ENCODE results near the gene TCEA2. TPM values are rescaled to one million over a fixed set of nuclear protein-coding genes. Genes with fewer than 3 reads are reported as not detected.

The TCEA2 gene
- polyA plus RNA-seq, 1 experiment: 34.2 TPM

DNA sequence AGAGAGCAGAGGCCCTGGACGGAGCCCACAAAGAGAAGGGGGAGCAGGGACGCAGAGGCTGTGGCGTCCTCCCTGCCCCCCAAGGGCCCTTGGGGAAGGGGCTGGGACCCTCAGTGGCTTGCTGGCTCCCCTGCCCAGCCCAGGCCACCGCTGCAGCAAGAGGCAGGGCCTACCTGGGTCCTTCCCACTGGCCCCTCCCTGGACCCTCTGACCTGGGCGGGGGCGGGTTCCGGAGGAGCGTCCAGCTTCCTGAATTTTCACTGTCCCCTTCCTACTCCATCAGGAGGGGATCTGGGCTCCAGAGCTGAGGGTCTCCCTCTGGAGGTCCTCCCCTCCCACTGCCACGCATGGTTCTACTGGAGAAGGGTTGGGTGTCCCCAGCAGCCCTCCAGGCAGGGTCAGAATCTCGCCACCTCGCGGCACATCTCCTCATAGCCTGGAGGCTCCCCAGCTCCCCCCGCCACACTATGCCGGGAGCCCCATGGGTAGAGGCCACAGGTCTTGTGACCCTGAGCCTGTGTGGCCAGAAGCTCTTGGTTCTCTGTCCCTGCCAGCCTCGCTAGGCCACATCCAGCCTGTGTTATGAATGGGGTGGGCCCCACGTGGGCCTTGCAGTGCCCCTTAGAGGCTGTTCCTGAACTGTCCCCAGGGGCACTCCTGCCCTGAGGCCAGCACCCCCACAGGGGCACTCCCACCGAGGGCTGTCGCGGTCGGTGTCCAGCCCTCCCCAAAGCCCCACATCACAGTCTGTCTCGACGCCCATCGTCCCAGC lies 12.6 kb upstream of the TCEA2 start:
- H3K36me3 ChIP-seq (ENCODE audit: control insufficient read depth, insufficient read depth, low read length): no peaks in the 10 kb centered on the region
- DNase-seq (ENCODE audit: low read depth): no peak
- TF ChIP-seq CTCF (IDR thresholded peaks at IDR 0.05; ENCODE audit: insufficient read depth, low read depth, low read length): no peak
- no peak overlapping the region for H3K4me3 ChIP-seq (ENCODE audit: low read depth, low read length)
- ChIA-PET CTCF (interaction anchor here (0.6 to 1.8 kb wide), 4 partner anchors 9 to 512 kb away, joined by 3 to 4 read pairs (median 4); partner anchors contain the start of gene LKAAEAR1), POLR2A (no interaction called here)
- peaks cover 31% of the 10 kb centered on the region for H3K27me3 ChIP-seq (ENCODE audit: control insufficient read depth, insufficient read depth, low read length)

GRCh38 chr20:64051033-64051452 lies 12.0 kb upstream of the TCEA2 start:
- TF ChIP-seq CTCF (IDR thresholded peaks at IDR 0.05; ENCODE audit: insufficient read depth, low read depth, low read length): no peak
- peaks cover 26% of the 10 kb centered on the region for H3K27me3 ChIP-seq (ENCODE audit: control insufficient read depth, insufficient read depth, low read length)
- ChIA-PET CTCF (interaction anchor here (1.2 to 1.8 kb wide), 2 partner anchors 9 to 33 kb away, joined by 3 to 4 read pairs; partner anchors contain the start of gene LKAAEAR1), POLR2A (no interaction called here)
- DNase-seq (ENCODE audit: low read depth): no peak
- H3K4me3 ChIP-seq (ENCODE audit: low read depth, low read length): no peak overlapping the region
- no peaks in the 10 kb centered on the region for H3K36me3 ChIP-seq (ENCODE audit: control insufficient read depth, insufficient read depth, low read length)

DNA sequence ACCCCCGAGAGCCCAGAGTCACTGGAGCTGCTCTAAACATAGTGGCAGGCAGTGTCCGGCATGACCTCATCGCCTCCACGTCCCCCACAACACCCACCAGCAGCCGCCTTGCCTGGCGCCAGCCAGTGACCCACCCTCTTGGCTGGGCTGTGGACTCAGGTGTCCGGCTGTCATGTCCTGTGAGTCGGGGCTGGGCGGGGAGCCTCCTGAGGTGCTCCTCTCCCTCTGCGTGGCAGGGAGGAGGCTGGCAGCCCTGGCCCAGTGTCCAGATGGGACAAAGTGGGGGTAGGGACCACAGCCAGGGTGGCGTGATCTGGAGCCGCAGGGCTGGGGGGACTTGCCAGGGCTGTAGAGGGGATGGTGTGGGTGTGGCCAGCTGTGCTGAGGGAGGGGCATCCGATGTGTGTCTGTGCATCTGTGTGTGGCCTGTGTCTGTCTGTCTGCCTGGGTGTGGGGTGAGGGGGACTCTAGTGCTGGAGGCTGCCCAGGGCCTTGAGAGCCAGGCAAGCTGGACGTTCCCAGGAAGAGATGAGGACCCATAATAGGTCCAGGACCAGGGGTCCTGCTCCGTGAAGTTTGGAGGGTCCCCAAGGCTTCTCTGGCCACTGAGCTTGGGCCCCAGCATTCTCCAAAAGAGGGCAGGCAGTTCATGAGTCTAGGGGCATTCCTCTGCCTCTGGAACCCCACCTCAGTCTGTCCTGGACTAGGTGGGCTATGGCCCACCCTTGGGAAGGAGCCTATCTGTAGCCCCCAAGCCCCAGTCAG lies 11.3 kb upstream of the TCEA2 start:
- ChIA-PET CTCF (interaction anchor here (0.6 to 8.0 kb wide), 2 partner anchors 12 to 18 kb away, joined by 3 to 76 read pairs; no protein-coding TSS in a partner anchor), POLR2A (no interaction called here)
- TF ChIP-seq CTCF (IDR thresholded peaks at IDR 0.05; ENCODE audit: insufficient read depth, low read depth, low read length): no peak
- Histone ChIP-seq H3K36me3 (ENCODE audit: control insufficient read depth, insufficient read depth, low read length) (no peaks in the 10 kb centered on the region), H3K27me3 (ENCODE audit: control insufficient read depth, insufficient read depth, low read length) (peaks cover 23% of the 10 kb centered on the region), H3K4me3 (ENCODE audit: low read depth, low read length) (no peak overlapping the region)
- no peak for DNase-seq (ENCODE audit: low read depth)

GRCh38 chr20:64052326-64052722 lies 10.7 kb upstream of the TCEA2 start:
- no peak for DNase-seq (ENCODE audit: low read depth)
- no peak for TF ChIP-seq CTCF (IDR thresholded peaks at IDR 0.05; ENCODE audit: insufficient read depth, low read depth, low read length)
- Histone ChIP-seq H3K27me3 (ENCODE audit: control insufficient read depth, insufficient read depth, low read length) (peaks cover 19% of the 10 kb centered on the region), H3K36me3 (ENCODE audit: control insufficient read depth, insufficient read depth, low read length) (no peaks in the 10 kb centered on the region), H3K4me3 (ENCODE audit: low read depth, low read length) (no peak overlapping the region)
- ChIA-PET POLR2A (no interaction called here), CTCF (interaction anchor here (0.6 to 8.0 kb wide), 4 partner anchors 8 to 18 kb away, joined by 3 to 76 read pairs (median 6); partner anchors contain the start of gene TCEA2)

Data from BJ (cell line).